ENCODE data around the gene COL20A1. TPM values are rescaled to one million over a fixed set of nuclear protein-coding genes. Genes with fewer than 3 reads are reported as not detected.

COL20A1 gene
- total RNA-seq, 1 experiment from 2014 or later: 0.23 TPM

DNA sequence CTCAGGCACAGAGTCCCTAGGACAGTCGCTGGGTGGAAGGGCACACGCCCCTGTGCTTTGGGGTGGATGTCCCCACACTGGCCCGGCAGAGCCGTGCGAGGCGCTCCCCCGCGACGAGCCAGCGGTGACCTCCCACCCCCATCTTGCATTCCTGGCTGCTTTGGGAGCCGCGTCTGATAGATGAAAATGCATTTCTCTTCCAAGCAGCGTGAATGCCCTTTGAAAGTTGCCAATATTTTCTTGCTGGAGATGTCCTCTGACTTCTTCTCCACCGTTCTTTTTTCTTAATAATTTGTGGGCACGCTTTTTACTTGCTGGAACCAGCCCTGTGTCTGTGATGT is 29.9 kb downstream of the COL20A1 start:
- Histone ChIP-seq H3K27ac (ENCODE audit: low read length) (no peak overlapping the region), H3K9me3 (ENCODE audit: control insufficient read depth, insufficient read depth, low read depth, low read length) (no peaks in the 10 kb centered on the region), H3K36me3 (ENCODE audit: control insufficient read depth, insufficient read depth, low read length) (no peaks in the 10 kb centered on the region), H3K4me3 (ENCODE audit: low read depth in 2 of 2, low read length in 2 of 2) (no peak overlapping the region), H3K27me3 (ENCODE audit: control insufficient read depth, insufficient read depth, low read length) (no peaks in the 10 kb centered on the region), H3K4me1 (ENCODE audit: control insufficient read depth, insufficient read depth, low read length) (no peaks in the 10 kb centered on the region)
- ATAC-seq (no peak), DNase-seq (ENCODE audit: low read depth, low spot score) (no peak)
- BruUV-seq (replicated peaks): no TSS peak
- intact Hi-C loops (cut with micrococcal nuclease; ENCODE audit: unreplicated experiment): no loop called here
- CTCF ChIA-PET: interaction anchor here (1.0 kb wide), 1 partner anchor 174 kb away, joined by 3 read pairs; no protein-coding TSS in a partner anchor
- POLR2A ChIA-PET: no interaction called here
- in situ Hi-C loops (cut with HindIII; ENCODE audit: low pct_unique_long_range_greater_than_20kb, low sequenced_read_pairs): no loop called here
- TF ChIP-seq TCF7L2 (IDR thresholded peaks at IDR 0.05; ENCODE audit: low read depth, low read length) (no peak), CTCF (IDR thresholded peaks at IDR 0.05) (no peak), POLR2AphosphoS5 (IDR thresholded peaks at IDR 0.05; ENCODE audit: low read depth, low read length) (no peak), REST (IDR thresholded peaks at IDR 0.05; ENCODE audit: insufficient read depth in 1 of 2, low read depth in 2 of 2, low read length in 1 of 2) (no peak), SIN3A (IDR thresholded peaks at IDR 0.05; ENCODE audit: borderline replicate concordance, insufficient read depth, low read depth, low read length) (no peak)

GRCh38 chr20:63323357-63323981 is 30.5 kb downstream of the COL20A1 start:
- no peaks in the 10 kb centered on the region for H3K27me3 ChIP-seq (ENCODE audit: control insufficient read depth, insufficient read depth, low read length)
- ATAC-seq (no peak), DNase-seq (ENCODE audit: low read depth, low spot score) (no peak)
- intact Hi-C loops (cut with micrococcal nuclease; ENCODE audit: unreplicated experiment) (no loop called here), in situ Hi-C loops (cut with HindIII; ENCODE audit: low pct_unique_long_range_greater_than_20kb, low sequenced_read_pairs) (no loop called here)
- no peak overlapping the region for H3K27ac ChIP-seq (ENCODE audit: low read length)
- BruUV-seq (replicated peaks): no TSS peak
- no peaks in the 10 kb centered on the region for H3K9me3 ChIP-seq (ENCODE audit: control insufficient read depth, insufficient read depth, low read depth, low read length)
- CTCF ChIA-PET: interaction anchor here (1.0 kb wide), 1 partner anchor 174 kb away, joined by 3 read pairs; no protein-coding TSS in a partner anchor
- POLR2A ChIA-PET: no interaction called here
- TF ChIP-seq POLR2AphosphoS5 (IDR thresholded peaks at IDR 0.05; ENCODE audit: low read depth, low read length) (no peak), TCF7L2 (IDR thresholded peaks at IDR 0.05; ENCODE audit: low read depth, low read length) (no peak), CTCF (IDR thresholded peaks at IDR 0.05) (no peak), REST (IDR thresholded peaks at IDR 0.05; ENCODE audit: insufficient read depth in 1 of 2, low read depth in 2 of 2, low read length in 1 of 2) (no peak), SIN3A (IDR thresholded peaks at IDR 0.05; ENCODE audit: borderline replicate concordance, insufficient read depth, low read depth, low read length) (no peak)
- no peaks in the 10 kb centered on the region for H3K4me1 ChIP-seq (ENCODE audit: control insufficient read depth, insufficient read depth, low read length)
- H3K36me3 ChIP-seq (ENCODE audit: control insufficient read depth, insufficient read depth, low read length): no peaks in the 10 kb centered on the region
- no peak overlapping the region for H3K4me3 ChIP-seq (ENCODE audit: low read depth in 2 of 2, low read length in 2 of 2)
